ENCODE measurements around the gene RPL11.
"Not testable (repeated sequence)": the region's sequence is repeated elsewhere in the genome, so short reads cannot be mapped to it uniquely, and the experiment has no call there.

The RPL11 gene

DNA sequence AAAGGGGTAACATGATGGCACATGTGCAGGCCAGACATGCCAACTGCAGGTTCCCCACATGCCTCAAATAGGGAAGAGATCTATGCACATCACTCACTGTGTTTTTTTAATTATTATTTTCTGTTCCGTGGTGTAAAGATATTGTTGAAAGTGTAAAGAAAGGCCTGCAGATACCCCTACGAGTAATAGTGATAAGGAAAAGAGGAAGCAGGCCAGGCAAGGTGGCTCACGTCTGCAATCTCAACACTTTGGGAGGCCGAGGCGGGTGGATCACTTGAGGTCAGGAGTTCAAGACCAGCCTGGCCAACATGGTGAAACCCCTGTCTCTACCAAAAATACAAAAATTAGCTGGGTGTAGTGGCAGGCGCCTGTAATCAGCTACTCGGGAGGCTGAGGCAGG, 6.4 kb upstream of the RPL11 start:
- DNase-seq (ENCODE audit: low spot score) = not testable (repeated sequence)

DNA sequence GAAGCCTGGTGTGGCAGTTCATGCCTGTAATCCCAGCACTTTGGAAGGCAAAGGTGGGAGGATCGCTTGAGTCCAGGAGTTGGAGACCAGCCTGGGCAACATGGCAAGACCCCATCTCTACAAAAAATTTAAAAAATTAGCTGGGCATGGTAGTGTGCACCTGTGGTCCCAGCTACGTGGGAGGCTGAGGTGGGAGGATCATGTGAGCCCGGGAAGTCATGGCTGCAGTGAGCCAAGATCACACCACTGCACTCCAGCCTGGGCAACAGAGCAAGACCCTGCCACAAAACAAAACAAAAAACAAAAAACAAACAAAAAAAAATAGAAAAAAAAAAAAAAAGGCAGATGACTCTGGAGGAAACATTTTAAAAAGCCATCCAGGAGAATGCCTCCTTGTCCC, 3.9 kb upstream of the RPL11 start:
- DNase-seq (ENCODE audit: low spot score) = not testable (repeated sequence)

DNA sequence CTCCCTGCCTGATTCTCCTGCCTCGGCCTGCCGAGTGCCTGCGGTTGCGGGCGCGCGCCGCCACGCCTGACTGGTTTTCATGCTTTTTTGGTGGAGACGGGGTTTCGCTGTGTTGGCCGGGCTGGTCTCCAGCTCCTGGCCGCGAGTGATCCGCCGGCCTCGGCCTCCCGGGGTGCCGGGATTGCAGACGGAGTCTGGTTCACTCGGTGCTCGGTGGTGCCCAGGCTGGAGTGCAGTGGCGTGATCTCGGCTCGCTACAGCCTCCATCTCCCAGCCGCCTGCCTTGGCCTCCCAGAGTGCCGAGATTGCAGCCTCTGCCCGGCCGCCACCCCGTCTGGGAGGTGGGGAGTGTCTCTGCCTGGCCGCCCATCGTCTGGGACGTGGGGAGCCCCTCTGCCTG, 3.3 kb upstream of the RPL11 start:
- not testable (repeated sequence) for DNase-seq (ENCODE audit: low spot score)

DNA sequence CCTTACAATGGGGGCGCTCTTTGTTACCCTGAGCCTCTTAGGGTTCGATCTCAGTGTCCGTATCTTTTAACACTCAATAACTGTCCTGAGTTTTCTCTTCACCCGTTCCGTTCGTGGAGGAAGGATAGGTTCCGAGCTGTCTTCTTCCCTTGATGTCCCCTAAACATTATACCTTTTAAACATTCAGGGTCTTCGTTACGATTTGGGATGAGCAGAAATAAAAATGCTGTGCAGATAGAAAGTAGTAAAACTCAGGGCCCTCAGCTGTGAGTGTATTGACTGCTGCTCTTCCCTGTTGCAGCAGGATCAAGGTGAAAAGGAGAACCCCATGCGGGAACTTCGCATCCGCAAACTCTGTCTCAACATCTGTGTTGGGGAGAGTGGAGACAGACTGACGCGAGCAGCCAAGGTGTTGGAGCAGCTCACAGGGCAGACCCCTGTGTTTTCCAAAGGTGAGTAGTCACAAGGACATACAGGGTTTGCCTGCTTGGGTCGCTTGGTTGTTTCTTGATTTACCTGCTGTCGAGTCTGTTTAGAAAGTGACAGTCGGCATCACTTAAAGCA, 784 bp downstream of the RPL11 start:
- no peak for DNase-seq (ENCODE audit: low spot score)

DNA sequence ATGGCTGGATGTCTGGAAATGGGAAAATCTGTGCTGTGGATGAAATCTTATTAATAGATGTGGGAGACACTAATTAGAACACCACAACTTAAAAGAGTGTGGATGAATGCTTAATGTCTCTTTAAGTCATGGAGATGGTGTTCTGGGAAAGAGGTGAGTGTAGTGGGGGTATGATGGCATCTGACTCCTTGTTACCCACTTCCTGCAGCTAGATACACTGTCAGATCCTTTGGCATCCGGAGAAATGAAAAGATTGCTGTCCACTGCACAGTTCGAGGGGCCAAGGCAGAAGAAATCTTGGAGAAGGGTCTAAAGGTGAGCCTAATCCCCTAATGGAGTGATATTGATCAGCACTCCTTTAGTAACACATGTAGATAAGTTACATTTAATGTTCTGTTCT, 2.0 kb downstream of the RPL11 start:
- DNase-seq (ENCODE audit: low spot score) = no peak

DNA sequence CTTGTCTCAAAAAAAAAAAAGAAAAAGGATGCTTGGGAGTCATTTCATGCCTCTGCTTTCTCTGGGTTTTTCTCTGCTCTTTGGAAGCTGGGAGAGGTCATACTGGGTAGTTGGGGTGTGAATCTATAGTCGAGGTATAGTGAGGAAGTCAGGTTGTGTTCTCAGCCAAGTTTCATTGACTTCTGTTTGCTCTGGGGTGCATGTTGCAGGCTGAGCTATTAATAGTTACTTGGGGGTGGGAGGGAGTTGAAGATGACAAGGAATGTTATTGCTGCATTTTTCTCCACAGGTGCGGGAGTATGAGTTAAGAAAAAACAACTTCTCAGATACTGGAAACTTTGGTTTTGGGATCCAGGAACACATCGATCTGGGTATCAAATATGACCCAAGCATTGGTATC, 2.8 kb downstream of the RPL11 start:
- DNase-seq (ENCODE audit: low spot score) = no peak

DNA sequence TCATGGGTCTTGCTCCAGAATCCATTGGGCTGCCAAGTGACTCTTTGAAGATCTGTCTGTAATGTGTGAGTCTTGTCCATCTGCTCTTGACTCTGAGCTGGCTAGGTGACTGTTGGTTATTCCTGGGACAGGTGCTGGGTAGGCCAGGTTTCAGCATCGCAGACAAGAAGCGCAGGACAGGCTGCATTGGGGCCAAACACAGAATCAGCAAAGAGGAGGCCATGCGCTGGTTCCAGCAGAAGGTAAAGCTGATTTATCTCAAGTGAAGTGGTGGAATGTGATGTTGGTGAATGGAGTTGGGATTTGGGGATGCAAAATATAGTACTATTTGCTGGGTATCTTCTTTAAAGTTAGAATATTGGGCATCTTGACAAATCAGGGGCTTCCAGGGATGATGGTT, 4.1 kb downstream of the RPL11 start:
- DNase-seq (ENCODE audit: low spot score) = no peak

DNA sequence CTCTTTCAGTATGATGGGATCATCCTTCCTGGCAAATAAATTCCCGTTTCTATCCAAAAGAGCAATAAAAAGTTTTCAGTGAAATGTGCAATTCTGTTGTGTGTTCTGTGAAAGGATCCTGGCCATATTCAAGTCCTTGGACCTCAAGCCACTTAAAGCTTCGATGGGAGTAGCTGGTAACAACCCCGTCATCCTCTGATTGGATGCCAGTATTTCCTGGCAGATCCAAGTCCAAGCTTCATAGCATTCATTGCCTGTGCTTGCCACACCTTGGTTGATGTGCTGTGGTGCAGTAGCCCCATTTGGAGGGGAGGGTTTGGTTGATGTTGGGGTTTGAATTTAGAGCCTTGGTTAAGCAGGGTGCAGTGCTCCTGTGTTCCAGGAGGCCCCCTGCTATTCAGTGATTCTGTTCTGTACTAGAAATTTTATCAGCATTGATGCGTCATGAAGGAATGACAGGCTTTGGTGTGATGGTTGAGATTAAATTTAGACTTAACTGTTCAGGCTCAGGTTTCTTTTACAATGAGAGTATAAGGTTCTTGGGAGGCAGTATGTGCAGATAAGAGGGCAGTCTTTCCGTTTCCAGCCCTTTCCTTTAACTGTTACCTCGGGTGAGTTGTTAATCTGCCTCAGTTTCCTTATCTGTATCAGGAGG, 4.9 kb downstream of the RPL11 start:
- no peak for DNase-seq (ENCODE audit: low spot score)

DNA sequence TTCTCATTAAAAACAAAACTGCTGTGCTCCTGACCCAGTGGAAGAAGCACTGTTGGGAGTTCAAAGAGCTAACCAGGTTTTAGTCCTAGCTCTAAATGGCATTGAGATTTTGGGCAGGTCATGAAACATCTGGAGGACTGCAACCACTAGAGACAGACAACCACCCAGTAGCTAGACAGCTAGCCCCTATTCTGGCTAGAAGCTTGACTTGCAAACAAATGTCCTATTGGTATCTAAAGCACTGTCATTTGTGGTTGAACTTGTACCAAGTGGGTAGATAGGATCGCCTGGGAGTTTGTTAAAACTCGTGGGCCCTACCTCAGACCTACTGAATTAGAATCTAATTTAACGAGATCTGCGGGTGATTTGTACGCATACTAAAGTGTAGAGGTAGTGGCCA, 6.9 kb downstream of the RPL11 start:
- no peak for DNase-seq (ENCODE audit: low spot score)

DNA sequence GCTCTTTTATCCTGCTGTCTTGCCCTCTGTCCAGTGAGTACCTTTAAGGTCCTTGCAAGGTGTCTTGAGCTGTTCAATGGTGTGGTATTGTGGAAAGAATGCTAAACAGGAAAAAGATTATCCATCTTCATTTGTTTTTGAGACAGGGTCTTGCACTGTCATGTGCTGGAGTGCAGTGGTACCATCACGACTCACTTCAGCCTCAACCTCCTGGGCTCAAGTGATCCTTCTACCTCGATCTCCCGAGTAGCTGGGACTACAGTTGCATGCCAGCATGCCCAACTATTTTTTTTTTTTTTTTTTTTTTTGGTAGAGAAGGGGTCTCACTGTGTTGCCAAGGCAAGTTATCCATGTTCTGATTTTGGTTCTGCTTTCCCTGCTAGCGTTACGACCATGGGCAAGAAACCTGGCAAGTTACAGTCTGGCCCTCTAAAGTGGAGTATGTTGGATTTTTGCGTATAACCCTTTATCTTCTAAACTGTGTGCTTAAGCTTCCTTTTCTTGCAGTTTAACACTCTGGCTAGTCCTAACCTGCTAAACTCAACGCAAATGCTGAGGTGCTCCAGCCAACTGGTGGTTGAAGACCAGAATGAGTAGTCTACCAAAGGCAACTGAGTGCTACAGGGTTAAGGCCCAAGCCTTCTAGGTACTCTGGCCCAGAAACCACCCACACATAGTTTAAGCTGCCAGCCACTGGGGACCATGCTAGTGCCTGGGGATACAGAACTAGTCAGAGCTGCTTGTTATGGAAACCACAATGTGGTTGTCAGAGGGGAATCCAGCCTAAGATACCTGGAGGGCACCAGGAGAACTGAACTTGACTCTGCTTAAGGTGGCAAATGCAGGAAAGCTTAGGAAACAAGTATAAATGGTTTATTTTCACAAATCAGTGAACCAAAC, 7.9 kb downstream of the RPL11 start:
- DNase-seq (ENCODE audit: low spot score) = no peak

DNA sequence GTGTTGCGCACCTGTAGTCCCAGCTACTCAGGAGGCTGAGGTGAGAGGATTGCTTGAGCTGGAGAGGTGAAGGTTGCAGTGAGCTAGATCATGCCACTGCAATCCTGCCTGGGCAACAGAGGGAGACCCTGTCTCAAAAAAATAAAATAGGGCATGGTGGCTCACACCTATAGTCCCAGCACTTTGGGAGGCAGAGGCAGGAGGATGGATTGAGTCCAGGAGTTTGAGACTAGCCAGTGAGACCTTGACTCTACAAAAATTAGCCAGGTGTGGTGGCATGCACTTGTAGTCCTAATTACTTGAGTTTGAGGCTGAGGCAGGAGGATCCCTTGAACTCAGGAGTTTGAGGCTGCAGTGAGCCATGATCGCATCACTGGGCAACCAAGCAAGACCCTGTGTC, 9.7 kb downstream of the RPL11 start:
- DNase-seq (ENCODE audit: low spot score) = no peak

DNA sequence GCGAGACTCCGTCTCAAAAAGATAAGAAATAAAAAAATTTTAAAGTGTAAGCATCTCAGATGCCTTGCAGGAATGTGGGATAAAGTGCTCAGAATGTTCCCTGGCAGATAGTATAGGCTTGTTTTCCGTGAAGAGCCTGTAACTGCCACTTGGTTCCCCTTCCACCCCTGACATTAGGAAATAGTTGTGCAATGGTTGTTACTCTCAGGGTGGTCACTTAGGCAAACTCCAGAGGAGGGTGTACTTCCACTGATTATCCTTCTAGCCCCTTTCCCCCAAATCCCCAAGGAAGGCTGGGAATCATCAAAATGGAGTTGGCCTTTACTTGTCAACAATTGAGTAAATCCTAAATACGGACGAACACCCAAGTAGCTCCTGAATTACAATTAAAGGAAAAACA, 10.4 kb downstream of the RPL11 start:
- no peak for DNase-seq (ENCODE audit: low spot score)

DNA sequence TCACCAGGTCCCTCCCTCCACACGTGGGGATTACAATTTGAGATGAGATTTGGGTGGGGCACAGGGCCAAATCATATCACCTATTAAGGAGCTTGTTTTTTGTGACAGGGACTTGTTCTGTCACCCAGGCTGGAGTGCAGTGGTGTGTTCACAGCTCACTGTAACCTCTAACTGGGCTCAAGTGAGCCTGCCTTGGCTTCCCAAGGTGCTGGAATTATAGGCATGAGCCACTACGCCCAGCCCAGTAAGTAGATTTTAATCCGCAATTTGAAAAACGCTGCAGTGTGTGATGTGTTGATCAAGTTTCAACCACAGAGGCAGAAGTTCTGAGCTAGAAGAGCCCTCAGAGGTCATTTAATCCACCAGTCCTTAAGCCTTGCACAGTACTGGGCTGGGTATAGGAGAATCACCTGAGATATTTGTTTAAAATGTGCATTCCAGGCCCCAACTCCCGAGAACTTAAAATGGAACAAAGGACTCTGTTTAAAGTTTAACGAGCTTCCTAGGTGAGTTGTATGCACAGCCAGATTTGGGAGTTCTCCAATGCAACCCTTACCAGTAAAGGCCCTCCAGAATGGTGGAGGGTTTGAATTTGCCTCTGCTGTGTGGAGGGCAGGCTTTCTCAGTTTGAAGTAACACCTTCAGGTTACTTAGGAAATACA, 13.4 kb downstream of the RPL11 start:
- no peak for DNase-seq (ENCODE audit: low spot score)

DNA sequence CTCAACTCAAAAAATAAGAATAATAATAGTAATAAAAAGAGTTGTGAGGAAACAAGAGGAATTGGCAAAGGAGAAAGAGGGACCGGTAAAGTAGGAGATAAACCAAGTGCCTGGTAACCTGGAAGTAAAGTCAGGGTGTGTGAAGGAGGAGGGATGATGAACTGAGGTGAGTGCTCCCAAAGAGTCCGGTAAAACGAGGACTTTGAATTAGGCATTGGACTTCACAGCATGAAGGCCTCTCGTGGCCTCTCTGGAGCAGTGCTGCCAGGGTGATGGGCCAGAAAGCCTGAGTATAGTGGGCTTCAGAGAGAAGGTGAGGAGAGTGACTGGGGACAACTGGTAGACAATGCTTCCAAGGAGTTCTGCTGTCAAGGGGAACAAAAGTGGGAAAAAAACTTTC, 17.6 kb downstream of the RPL11 start:
- DNase-seq (ENCODE audit: low spot score) = no peak

DNA sequence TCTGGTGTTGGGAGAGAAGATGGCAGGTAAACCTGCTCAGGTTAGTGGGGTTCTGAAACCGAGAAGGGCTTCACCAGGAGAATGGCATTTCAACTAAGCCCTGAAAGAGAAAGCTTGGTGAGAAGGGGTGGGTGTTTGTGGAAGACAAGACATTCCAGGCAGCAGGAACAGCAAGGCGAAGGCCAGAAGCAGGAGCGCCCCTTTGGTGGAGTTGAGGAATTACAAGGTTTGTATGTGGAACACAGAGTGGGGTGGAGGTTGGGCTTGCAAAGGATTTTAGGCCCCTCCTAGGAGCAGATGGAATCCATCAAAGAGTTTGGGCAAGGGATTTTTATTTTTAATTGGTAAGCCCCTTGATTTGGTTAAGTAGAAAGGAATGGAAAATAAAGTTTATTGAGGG, 26.9 kb downstream of the RPL11 start:
- DNase-seq (ENCODE audit: low spot score) = peak; percentile 13

DNA sequence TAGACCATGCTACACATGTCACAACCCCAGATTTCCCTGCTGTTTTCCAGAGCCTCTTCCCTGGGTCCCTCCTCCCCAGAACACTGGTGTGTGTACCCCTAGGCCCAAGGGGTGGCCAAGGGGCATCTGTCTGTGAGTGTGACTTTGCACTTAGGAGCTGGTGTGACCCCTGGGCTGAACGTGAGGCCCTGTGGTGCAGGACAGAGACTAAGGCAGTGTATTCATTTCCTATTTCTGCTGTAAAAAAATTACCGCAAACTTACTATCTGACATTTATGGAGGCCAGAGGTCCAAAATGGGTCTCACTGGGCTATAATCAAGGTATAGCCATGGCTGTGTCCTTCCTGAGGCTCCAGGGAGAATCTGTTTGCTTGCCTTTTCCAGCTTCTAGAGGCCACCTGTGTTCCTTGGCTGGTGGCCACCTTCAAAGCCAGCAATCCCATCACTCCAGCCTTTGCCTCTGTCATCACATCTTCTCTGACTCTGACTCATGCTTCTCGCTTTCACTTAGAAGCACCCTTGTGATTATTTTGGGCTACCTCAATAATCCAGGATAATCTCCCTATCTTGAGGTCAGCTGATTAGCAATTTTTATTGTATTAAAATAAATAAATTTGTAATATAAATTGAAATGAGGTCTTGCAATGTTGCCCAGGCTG, 27.7 kb downstream of the RPL11 start:
- no peak for DNase-seq (ENCODE audit: low spot score)

DNA sequence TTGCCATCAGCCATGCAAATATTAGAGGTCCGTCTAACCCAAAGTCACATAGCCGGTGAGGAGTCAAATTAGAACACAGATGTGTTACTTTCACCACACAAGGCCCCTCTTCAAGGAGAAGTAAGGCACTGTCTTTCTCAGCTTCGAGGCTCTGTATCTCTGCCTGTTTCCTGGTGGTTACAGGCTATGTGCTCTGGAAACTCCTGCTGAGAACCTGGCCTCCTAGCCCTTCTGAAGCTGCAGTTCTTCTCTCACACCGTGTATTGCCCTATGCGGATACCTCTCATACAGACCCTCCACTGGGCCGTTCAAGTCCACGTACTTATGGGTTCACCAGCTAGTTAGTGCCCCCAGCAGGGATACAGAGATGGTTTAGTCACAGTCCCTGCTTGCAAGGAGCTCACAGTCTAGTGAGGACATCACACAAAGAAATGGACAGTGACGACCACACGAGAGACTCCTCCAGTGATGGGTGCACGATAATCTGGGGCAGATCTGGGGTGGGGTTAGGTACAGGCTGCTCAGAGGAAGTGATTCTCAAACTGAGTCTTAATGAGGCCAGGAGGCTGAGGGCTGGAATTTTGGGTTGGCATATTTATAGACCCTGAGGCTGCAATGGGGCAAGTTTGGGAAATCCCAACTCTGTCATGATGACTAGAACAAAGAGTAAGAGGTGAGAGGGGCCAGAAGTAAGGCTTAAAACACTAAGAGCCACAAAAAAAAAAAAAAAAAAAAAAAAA, 28.8 kb downstream of the RPL11 start:
- no peak for DNase-seq (ENCODE audit: low spot score)

DNA sequence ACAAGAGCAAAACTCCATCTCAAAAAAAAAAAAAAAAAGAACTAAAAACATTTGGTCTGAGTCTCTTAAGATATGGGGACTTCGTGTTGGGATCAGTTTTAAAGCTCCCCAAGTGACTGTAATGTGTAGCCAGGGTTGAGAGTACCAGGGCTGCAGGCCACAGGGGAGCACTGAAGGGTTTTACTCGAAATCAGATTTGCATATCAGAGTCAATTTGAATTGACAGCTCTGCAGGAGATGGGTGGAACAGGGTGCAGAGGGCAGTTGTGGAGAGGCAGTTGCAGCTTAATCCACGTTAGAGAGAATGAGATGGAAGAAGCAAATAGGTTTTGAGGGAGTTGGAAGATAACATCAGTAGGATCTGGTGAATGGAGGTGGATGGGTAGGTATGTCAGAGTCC, 31.0 kb downstream of the RPL11 start:
- no peak for DNase-seq (ENCODE audit: low spot score)

DNA sequence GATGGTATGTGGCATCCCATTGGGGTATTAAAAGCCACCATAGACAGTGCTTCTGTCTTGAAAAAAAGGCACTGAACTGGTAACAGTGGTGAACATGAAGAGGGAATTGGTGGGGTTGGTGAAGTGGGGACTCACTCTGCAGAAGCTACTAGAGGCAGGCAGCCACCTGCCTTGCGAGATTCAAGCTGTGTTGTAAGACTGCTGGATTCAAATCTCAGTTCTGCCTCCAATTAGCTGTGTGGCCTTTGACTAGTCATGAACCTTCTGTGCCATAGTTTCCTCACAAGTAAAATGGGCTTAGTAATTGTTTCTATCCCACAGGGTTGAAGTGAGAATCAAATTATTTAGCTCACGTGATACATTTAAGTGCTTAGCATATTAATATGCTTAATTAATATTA, 35.1 kb downstream of the RPL11 start:
- DNase-seq (ENCODE audit: low spot score) = no peak

DNA sequence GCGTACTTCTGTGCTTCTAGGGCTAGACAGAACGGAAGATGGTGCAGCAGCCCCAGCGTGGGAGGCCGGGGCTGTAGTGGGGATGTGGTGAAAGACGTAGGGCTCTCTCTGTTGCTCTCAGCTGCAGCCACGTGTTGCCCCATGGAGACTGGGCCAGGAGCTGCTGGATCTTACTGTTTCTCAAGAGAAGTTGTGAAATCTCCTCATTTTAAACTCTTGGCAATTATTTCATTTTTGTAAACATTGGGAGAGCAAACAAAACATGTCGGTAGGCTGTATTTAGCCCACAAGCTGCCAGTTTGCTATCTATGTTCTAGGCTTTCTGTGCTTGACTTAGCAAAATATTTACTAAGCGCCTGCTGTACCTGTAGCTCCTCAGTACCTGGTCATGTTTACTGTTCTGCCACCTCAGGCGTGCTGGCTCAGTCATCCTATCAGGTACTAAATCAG, 35.8 kb downstream of the RPL11 start:
- no peak for DNase-seq (ENCODE audit: low spot score)
